Suppressor macrophage treated with lipopolysaccharide for 1 hour (primary cell): ENCODE data around the gene ZNF581.

Source experiments
- DNase-seq, 3 donors: peaks; one replicate each; pipeline ENCODE4 v3.0.0-alpha.2; 2020 to 2022

Gene ZNF581

DNA sequence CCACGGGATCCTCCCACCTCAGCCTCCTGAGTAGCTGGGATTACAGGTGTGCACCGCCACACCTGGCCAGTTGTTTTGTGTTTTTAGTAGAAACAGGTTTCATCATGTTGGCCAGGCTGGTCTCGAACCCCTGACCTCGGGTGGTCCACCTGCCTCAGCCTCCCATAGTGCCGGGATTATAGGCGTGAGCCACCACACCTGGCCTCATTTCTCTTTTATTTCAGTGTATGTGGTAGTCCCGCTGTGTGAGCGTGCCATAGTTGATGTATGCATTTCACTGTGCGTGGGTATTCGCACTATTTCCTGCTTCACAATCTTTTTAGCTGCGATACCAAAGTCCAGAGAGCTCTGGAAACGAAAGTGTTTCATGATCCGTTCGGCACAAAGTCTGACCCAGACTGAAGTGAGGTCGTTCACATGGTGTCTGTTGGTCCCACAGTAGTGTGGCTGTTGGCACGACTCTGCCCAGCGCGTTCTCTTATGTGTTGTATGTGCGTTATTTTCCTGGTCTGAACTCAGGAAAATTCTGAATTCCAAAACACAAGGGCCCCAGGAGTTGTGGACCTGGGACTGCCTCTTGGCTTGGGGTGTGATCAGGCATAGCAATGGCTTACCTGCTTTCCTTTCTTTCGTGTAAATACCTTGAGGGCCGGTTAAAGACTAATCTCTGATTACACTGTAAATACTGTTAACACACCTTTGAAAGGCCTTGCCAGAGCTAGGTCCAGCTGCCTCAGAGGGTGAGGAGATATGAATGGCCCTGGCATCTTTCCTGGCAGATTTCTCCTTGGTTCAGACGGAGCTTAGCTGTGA lies 40.2 kb downstream of the ZNF581 start:
- DNase-seq: no peak

- no peak for DNase-seq
Measured at GRCh38 chr19:55684946-55685681, 41.7 kb downstream of the ZNF581 start.

DNA sequence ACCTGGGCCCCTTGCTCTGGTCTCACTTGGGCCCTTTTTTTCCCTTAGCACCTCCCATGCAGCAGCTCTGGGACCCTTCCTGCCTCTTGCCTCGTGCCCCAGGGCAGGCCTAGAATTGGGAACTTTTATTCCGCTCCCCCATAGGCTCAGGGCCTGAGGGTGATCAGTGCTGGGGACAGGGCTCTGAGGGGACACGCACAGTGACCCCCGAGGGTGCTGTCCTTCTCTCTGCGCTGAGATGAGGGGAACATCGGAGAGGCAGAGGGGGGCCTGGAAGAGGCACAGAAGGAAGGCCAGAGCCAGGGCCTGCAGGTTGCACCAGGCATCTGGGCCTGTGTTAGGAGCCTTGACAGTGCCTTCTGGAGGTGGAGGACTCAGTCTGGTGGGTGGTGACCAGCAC lies 42.3 kb downstream of the ZNF581 start:
- DNase-seq: no peak

- DNase-seq: no peak
Measured at GRCh38 chr19:55686311-55687050, 43.0 kb downstream of the ZNF581 start.

DNA sequence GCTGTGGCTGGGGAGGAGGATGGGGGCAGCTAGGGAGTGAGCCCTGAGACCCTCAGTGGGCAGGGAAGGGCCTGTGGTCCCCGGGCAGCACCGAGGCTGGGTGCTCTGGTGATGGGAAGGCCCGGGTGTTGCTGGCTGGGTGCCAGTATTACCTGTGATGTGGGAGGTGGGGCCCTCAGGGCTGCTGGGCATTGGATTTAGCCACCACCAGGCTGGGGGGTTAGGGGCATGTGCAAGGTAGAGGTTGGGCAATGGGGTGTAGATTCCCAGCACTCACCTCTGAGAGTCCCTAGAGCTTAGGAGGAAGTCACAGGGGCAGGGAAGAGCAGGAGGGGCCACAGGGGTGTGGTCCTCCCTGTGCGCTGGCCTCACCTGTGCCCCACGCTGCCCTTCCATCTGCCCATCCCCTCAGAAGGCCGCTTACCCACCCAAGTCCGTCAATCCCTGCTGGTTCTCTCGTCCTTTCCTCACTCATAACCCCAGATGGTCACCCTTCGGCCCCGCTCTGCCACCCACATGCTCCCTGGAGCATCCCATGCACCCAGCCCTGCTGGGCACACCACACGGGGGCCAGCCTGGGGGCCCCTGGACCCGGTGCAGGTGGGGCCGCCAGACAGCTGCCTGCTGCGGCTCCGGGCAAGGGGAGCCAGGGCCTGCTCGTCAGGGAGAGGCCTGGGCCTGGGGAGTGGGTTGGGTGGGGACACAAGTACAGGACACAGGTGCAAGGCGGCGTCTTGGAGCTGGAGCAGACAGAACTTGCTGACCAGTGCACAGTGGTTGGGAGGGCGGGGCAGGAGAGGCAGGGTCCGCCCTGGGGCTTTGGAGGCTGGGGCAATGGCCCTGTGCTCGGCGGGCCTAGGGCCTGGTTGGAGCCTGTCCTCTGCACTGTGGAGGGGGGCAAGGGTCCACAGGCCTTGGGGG lies 44.1 kb downstream of the ZNF581 start:
- DNase-seq: no peak

- no peak for DNase-seq
Measured at GRCh38 chr19:55688422-55689218, 45.2 kb downstream of the ZNF581 start.

GRCh38 chr19:55689411-55690108 lies 46.1 kb downstream of the ZNF581 start:
- DNase-seq: no peak

DNA sequence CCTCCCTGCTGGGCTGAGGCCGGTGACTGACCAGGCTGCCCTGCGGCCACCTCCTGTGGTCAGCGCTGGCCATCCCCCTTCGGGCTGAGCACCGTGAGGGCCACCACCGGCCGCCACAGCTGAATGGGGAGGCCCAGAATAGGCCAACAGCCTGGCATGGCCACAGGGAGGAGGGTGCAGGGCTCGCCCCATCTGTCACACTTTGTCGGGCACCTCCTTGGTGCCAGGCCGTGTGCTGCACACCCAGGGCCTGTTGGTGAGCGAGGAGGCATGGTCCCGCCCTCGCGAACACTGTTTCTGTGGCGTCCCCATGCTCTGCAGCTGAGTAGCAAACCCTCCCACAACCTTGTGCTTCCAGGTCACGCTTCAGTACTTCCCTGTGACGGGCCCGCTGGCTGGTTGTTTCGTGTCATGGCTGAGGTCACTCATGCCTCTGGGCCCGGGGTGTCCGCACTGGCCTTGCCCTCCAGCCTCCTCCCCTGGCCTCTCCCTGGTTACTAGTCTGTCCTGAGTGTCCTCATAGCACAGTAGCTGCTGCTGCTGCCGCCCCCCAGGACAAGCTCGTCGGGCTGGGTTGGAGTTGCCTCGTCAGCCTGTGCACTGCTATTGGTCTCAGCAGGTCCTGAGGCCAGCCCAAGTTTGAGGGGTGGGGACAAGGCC lies 46.8 kb downstream of the ZNF581 start:
- DNase-seq: no peak

DNA sequence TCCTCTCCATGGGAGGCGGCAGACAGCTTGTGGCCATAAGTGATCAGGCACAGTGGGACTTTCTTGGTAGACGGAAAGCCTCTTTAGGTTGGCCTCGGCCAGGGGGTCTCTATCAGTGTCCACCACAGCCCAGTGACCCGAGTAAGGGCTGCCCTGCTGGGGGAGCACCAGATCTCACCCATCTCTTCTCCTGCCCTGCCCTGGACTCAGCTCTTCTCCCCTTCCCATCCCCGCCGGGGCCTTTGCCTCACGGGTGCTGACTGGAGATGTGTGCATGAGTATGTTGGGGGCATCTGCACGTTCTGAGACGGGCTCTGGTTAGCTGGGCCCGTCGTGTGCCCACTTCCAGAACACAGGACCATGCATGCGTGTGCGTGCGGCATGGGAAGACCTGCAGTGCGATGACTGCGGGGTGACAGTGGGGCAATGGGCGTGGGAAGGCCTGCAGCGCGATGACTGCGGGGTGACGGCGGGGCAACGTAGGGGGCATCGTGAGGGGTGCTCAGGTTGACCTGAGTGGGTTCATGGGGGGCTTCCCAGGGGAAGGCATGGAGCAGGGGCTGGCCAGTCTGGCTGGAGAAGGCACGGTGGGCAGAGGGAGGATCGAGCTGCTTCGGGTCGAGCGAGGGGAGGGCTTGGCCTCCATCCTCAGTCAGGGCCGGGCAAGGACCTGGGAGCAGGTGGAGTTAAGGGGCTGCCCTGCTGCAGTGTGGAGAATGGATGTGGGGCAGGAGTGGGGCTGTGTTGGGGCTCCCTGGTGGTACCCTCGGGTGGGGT lies 47.5 kb downstream of the ZNF581 start:
- no peak for DNase-seq

GRCh38 chr19:55691561-55692481 lies 48.4 kb downstream of the ZNF581 start:
- no peak for DNase-seq

DNA sequence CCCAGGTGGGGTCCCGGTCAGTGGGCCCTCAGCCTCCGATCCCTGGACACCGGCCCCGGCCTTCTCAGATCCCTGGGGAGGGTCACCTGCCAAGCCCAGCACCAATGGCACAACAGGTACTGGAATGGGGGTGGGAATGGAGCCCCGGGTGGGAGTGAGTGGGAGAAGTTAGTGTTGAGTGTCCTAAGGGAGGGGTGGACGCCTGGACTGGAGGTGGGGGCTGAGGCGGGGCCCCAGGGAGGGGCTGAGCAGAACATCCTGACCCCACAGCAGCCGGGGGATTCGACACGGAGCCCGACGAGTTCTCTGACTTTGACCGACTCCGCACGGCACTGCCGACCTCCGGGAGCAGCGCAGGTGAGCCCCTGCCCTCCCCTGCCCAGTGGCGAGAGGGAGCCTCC lies 49.2 kb downstream of the ZNF581 start:
- DNase-seq: no peak

GRCh38 chr19:55693336-55693974 lies 50.0 kb downstream of the ZNF581 start:
- no peak for DNase-seq

DNA sequence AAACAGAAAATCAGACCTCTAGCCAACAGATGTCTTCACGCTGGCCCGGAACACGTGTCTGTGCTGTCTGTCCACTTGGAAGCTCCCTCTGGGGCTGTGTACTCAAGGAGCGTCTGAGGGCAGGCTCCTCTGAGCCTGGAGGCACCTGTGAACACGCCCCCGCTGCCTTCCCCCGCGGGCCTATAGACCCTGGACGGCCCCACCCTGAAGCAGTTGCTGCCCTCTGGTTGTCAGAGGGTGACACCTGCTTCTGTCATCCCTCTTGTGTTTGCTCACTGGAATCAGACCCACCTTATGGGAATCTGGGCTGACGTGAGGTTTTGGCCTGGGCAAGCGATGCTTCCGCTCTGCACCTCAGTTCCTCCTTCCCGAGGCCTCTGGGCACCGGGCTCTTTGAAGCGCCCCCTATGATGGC lies 50.8 kb downstream of the ZNF581 start:
- DNase-seq: no peak

GRCh38 chr19:55694656-55695491 lies 51.4 kb downstream of the ZNF581 start:
- DNase-seq: no peak
